MCF 10A (cell line): ENCODE data around the gene ACTRT3. TPM values are rescaled to one million over a fixed set of nuclear protein-coding genes. Genes with fewer than 3 reads are reported as not detected.

Experiments
- BruUV-seq: library from RNA; stranded (reverse); fragments of 400-500 nt; replicated peaks from 2 replicates; lab custom pipeline; 2021; lab: Mats Ljungman, UMichigan
- CTCF ChIA-PET: fragments of 300-600 bp; sonication (Branson Sonifier 250); formaldehyde crosslinking; extraction: SDS; loops from one replicate; lab custom pipeline; 2021; ENCODE audit warnings: antibody characterized with exemption, inconsistent platforms; lab: Yijun Ruan, JAX
- POLR2A ChIA-PET: fragments of 300-600, 350-650 bp; sonication (Branson Sonifier 250); formaldehyde crosslinking; extraction: SDS; loops from one replicate; lab custom pipeline; 2020; ENCODE audit warnings: antibody characterized with exemption, inconsistent platforms; lab: Yijun Ruan, JAX
- DNase-seq: peaks from one replicate; pipeline ENCODE4 v3.0.0-alpha.2; 2018; ENCODE audit not compliant: unreplicated experiment
- H3K27ac Mint-ChIP-seq: one replicate; pipeline ENCODE4 v1.8.0; 2022; ENCODE audit warnings: mild to moderate bottlenecking, low read depth, mixed read lengths; ENCODE audit not compliant: unreplicated experiment
- H3K27me3 Mint-ChIP-seq: one replicate; pipeline ENCODE4 v1.8.0; 2022; ENCODE audit warnings: mixed read lengths; ENCODE audit not compliant: insufficient read depth, unreplicated experiment
- H3K36me3 Mint-ChIP-seq: one replicate; pipeline ENCODE4 v1.8.0; 2022; ENCODE audit warnings: mild to moderate bottlenecking, moderate library complexity, mixed read lengths; ENCODE audit not compliant: insufficient read depth, unreplicated experiment
- H3K4me1 Mint-ChIP-seq: one replicate; pipeline ENCODE4 v1.8.0; 2022; ENCODE audit warnings: mixed read lengths; ENCODE audit not compliant: insufficient read depth, unreplicated experiment
- H3K4me3 Mint-ChIP-seq: one replicate; pipeline ENCODE4 v1.8.0; 2022; ENCODE audit warnings: mild to moderate bottlenecking, moderate library complexity, mixed read lengths; ENCODE audit not compliant: unreplicated experiment
- H3K9me3 Mint-ChIP-seq: one replicate; pipeline ENCODE4 v1.8.0; 2022; ENCODE audit warnings: mixed read lengths; ENCODE audit not compliant: unreplicated experiment
- CTCF ChIP-seq: fragments of 200-600 bp; IDR thresholded peaks from one replicate; pipeline ENCODE4 v1.8.0; 2022; ENCODE audit warnings: antibody characterized with exemption, mild to moderate bottlenecking; ENCODE audit not compliant: unreplicated experiment
- intact Hi-C: fragments of 100-400 bp; cut with micrococcal nuclease; formaldehyde crosslinking; loops from 2 replicates; pipeline ENCODE4 v1.14.1; 2022
- total RNA-seq: library from RNA; stranded (reverse); gene quantifications from 2 replicates; pipeline ENCODE4 v1.2.3, GENCODE V29; 2022

The ACTRT3 gene
- total RNA-seq, 1 experiment from 2014 or later: 0.93 TPM

GRCh38 chr3:169811631-169812331, 42.4 kb upstream of the ACTRT3 start:
- Mint-ChIP-seq H3K9me3 (peaks cover 10% of the 10 kb centered on the region), H3K27ac (no peak overlapping the region), H3K4me3 (no peak overlapping the region), H3K36me3 (no peaks in the 10 kb centered on the region), H3K4me1 (peaks cover 6% of the 10 kb centered on the region), H3K27me3 (no peaks in the 10 kb centered on the region)
- intact Hi-C loops: no loop called here
- DNase-seq: no peak
- ChIA-PET CTCF (no interaction called here), POLR2A (no interaction called here)
- no TSS peak for BruUV-seq
- no peak for TF ChIP-seq CTCF

- POLR2A ChIA-PET: no interaction called here
- BruUV-seq: no TSS peak
These were observed 40.0 kb upstream of the ACTRT3 start for GRCh38 chr3:169809230-169809795.

GRCh38 chr3:169804681-169805080, 35.3 kb upstream of the ACTRT3 start:
- no peak for DNase-seq
- H3K27me3 Mint-ChIP-seq: no peaks in the 10 kb centered on the region
- BruUV-seq: no TSS peak
- CTCF ChIA-PET: interaction anchor here (0.5 kb wide), 1 partner anchor 14 kb away, joined by 3 read pairs; no protein-coding TSS in a partner anchor
- intact Hi-C loops: no loop called here
- POLR2A ChIA-PET: no interaction called here
- H3K36me3 Mint-ChIP-seq: no peaks in the 10 kb centered on the region
- no peaks in the 10 kb centered on the region for H3K9me3 Mint-ChIP-seq
- H3K27ac Mint-ChIP-seq: no peak overlapping the region
- no peak overlapping the region for H3K4me3 Mint-ChIP-seq
- H3K4me1 Mint-ChIP-seq: no peaks in the 10 kb centered on the region
- no peak for TF ChIP-seq CTCF

More at GRCh38 chr3:169809230-169809795, 40.0 kb upstream of the ACTRT3 start:
- intact Hi-C loops: no loop called here
- no peak for DNase-seq
- TF ChIP-seq CTCF: no peak
- no peaks in the 10 kb centered on the region for H3K36me3 Mint-ChIP-seq
- no peak overlapping the region for H3K27ac Mint-ChIP-seq
- peaks cover 6% of the 10 kb centered on the region for H3K4me1 Mint-ChIP-seq
- H3K27me3 Mint-ChIP-seq: no peaks in the 10 kb centered on the region
- no peaks in the 10 kb centered on the region for H3K9me3 Mint-ChIP-seq
- CTCF ChIA-PET: interaction anchor here (0.6 kb wide), 2 partner anchors 15 to 42 kb away, joined by 3 read pairs; no protein-coding TSS in a partner anchor
- H3K4me3 Mint-ChIP-seq: no peak overlapping the region

- DNase-seq: no peak
- peaks cover 24% of the 10 kb centered on the region for H3K36me3 Mint-ChIP-seq
- H3K4me3 Mint-ChIP-seq: no peak overlapping the region
- ChIA-PET POLR2A (interaction anchor here (0.7 kb wide), 1 partner anchor 50 kb away, joined by 3 read pairs; no protein-coding TSS in a partner anchor), CTCF (no interaction called here)
- H3K9me3 Mint-ChIP-seq: no peaks in the 10 kb centered on the region
- no peaks in the 10 kb centered on the region for H3K4me1 Mint-ChIP-seq
- intact Hi-C loops: no loop called here
- no peak overlapping the region for H3K27ac Mint-ChIP-seq
- H3K27me3 Mint-ChIP-seq: no peaks in the 10 kb centered on the region
- TF ChIP-seq CTCF: no peak
- no TSS peak for BruUV-seq
These were observed 23.0 kb upstream of the ACTRT3 start for GRCh38 chr3:169792359-169792758.
